BLaER1 (cell line): ENCODE measurements around the gene TINCR.

Source experiments
- H3K27ac ChIP-seq: shearing (Covaris generic); formaldehyde crosslinking; 2 replicates; pipeline ENCODE4 v1.8.1; 2022
- H3K27me3 ChIP-seq: shearing (Covaris generic); formaldehyde crosslinking; 2 replicates; pipeline ENCODE4 v1.8.1; 2022
- H3K36me3 ChIP-seq: shearing (Covaris generic); formaldehyde crosslinking; 2 replicates; pipeline ENCODE4 v1.8.1; 2022
- H3K4me1 ChIP-seq: shearing (Covaris generic); formaldehyde crosslinking; 2 replicates; pipeline ENCODE4 v1.8.1; 2022
- H3K4me2 ChIP-seq: shearing (Covaris generic); formaldehyde crosslinking; 2 replicates; pipeline ENCODE4 v1.8.1; 2022
- H3K4me3 ChIP-seq: shearing (Covaris generic); formaldehyde crosslinking; 2 replicates; pipeline ENCODE4 v1.8.1; 2022
- H3K9ac ChIP-seq: shearing (Covaris generic); formaldehyde crosslinking; 2 replicates; pipeline ENCODE4 v1.8.1; 2022
- H3K9me3 ChIP-seq: shearing (Covaris generic); formaldehyde crosslinking; 2 replicates; pipeline ENCODE4 v1.8.1; 2022
- H4K20me1 ChIP-seq: shearing (Covaris generic); formaldehyde crosslinking; 2 replicates; pipeline ENCODE4 v1.8.1; 2022
- Cebpa-rat ChIP-seq: shearing (Covaris generic); IDR thresholded peaks from 2 replicates; pipeline ENCODE4 v1.8.1; 2022

The TINCR gene

DNA sequence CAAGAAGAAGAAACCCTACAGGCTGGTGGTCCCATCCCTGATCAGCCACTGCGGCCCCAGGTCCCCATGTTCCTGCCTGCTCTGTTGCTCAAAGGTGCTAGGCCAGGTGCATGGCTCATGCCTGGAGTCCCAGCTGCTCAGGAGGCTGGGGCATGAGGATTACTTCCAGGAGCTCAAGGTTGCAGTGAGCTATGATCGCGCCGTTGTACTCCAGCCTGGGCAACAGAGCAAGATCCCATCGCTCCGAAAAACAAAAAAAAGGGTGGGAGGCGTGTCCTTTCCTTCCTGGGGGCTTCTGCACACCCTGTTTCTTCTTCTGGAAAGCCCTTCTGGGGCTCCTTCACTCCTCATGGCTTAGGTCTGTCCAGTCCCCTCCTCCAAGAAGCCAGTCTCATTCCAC is 11.9 kb upstream of the TINCR start:
- Histone ChIP-seq H3K9ac (no peak overlapping the region; the same call in 1 of the 2 replicates), H3K4me3 (no peak overlapping the region), H3K27ac (peak overlapping the region; percentile 74), H3K27me3 (no peaks in the 10 kb centered on the region), H4K20me1 (no peaks in the 10 kb centered on the region), H3K9me3 (no peaks in the 10 kb centered on the region), H3K4me2 (peak overlapping the region; percentile 91), H3K36me3 (peaks cover 11% of the 10 kb centered on the region; the same call in 1 of the 2 replicates), H3K4me1 (peaks cover 78% of the 10 kb centered on the region)
- no peak for TF ChIP-seq Cebpa-rat

DNA sequence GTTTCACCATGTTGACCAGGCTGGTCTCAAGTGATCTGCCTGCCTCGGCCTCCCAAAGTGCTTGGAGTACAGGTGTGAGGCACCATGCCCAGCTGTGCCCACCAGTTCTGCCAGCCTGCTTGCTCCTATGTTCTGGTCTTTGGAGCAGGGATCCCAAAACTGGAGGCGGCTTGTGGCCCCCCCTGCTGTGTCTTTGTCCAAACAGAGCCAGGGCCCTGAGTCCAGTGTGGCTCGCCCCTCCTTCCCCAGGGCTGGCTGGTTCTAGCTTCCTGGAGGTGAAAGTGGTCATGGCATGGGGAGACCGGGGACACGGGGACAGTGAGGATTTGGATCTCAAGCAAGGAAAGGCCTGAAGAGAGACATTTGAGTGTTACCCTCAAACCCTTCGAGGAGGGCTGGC is 11.5 kb upstream of the TINCR start:
- Histone ChIP-seq H3K9ac (no peak overlapping the region), H4K20me1 (no peaks in the 10 kb centered on the region)
- no peak for TF ChIP-seq Cebpa-rat

DNA sequence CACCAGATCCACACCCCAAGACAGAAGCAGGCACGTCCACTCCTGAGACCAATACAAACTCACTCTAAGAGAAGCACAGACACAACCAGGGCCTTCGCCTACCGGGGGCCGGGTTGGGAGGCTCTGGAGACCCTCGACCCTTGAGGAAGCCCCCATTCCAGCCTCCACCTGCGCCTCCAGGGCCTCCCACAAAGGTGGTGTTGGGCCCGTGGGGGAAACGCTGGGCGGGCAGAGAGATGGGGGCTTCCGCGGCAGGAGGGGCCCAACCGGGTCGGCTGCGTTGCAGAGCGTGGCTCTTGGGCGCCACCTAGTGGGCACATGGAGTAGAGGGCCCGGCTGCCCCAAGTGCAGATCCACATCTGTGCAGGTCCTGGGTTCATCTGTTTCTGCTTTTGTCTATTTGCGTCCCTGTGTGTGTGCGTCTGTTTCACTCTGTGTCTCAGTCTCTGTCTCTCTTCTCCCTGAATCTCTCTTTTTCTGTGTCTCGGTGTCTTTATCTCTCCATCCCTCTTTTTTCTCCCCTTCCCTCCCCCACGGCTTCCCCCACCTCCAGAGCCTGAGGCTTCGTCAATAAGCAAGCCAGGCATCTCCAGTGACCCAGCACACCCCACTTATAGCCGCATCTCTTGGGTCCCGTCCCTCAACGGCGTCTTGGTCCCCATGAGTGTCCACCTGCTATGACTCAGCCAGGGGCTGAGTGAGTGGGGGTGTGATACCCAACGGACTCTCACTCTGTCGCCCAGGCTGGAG is 10.5 kb upstream of the TINCR start:
- Histone ChIP-seq H3K27ac (peak overlapping the region; percentile 51; the same call in 1 of the 2 replicates), H3K4me3 (no peak overlapping the region), H3K27me3 (no peaks in the 10 kb centered on the region), H3K4me2 (peak overlapping the region; percentile 74), H4K20me1 (no peaks in the 10 kb centered on the region), H3K9ac (peak overlapping the region; percentile 54; the same call in 1 of the 2 replicates), H3K4me1 (peaks cover 68% of the 10 kb centered on the region), H3K36me3 (no peaks in the 10 kb centered on the region), H3K9me3 (no peaks in the 10 kb centered on the region)
- TF ChIP-seq Cebpa-rat: no peak

More for the DNA sequence above, 11.5 kb upstream of the TINCR start:
- Histone ChIP-seq H3K4me2 (peak overlapping the region; percentile 91), H3K27me3 (no peaks in the 10 kb centered on the region), H3K4me3 (no peak overlapping the region), H3K9me3 (no peaks in the 10 kb centered on the region), H3K36me3 (peaks cover 10% of the 10 kb centered on the region; the same call in 1 of the 2 replicates), H3K27ac (peak overlapping the region; percentile 74; the same call in 1 of the 2 replicates), H3K4me1 (peaks cover 78% of the 10 kb centered on the region)

DNA sequence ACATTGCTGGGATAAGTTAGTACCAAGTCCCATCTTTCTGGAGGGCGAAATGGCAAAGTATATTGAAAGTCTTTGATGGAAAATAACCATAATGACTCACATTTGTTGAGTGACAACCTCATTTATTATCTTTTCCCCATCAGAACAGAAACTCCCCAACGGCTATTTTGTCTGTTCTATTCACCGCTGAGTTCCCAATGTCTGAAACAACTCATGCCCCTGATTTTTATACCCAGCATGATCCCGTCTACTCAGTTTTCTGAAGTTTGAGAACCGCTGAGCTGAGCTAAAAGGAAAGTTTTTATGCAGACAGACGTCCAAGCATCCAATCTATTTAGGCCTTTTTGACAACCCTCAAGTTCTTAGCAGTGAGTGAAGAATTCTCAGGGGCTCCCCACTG is 7.8 kb upstream of the TINCR start:
- no peak overlapping the region for H3K9ac ChIP-seq
- H3K27ac ChIP-seq: no peak overlapping the region
- no peak for TF ChIP-seq Cebpa-rat
- no peak overlapping the region for H3K4me3 ChIP-seq
- no peak overlapping the region for H3K4me2 ChIP-seq
- H4K20me1 ChIP-seq: no peaks in the 10 kb centered on the region
- H3K36me3 ChIP-seq: no peaks in the 10 kb centered on the region
- H3K9me3 ChIP-seq: no peaks in the 10 kb centered on the region
- no peaks in the 10 kb centered on the region for H3K27me3 ChIP-seq
- H3K4me1 ChIP-seq: peaks cover 61% of the 10 kb centered on the region

DNA sequence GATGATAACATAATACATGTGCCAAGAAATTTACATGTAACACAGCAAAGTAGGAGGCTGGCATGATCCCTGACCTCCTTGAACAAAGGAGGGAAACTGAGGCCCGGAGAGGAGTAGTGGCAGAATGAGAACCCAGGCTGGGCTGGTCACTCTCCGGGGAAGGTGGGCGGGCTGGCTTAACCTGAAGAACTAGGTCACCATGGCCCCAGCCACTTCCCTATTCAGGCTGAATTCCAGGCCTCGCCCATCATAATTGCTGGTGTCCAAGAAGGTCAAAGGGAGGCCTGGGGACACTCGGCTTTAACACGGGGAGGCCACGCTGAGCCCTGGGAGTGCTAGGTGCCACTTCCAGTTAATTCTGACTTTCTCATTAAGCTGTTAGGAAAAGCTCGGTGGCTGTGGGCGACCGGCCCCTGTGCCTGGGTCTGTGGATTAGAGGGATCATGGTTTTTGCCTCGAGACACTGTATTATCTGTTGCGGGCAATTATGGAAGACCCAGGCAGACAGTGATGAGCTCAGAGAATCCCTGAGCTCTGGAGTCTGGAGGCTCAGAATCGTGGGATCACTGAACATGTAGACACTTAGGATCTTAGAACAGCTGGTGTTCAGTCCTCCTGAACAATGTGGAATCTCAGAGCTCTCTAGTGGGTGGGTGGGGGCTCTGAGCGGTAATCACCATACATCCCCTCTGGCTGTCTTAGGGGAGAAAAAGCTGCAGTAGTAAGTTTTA is 5.0 kb upstream of the TINCR start:
- Histone ChIP-seq H4K20me1 (no peaks in the 10 kb centered on the region), H3K9ac (0 out of 2 replicates have a peak overlapping the region, but pooled peaks have one; percentile 48), H3K4me3 (no peak overlapping the region), H3K4me1 (peaks cover 32% of the 10 kb centered on the region), H3K9me3 (no peaks in the 10 kb centered on the region), H3K27ac (peak overlapping the region; percentile 40), H3K36me3 (no peaks in the 10 kb centered on the region), H3K4me2 (peak overlapping the region; percentile 63), H3K27me3 (no peaks in the 10 kb centered on the region)
- no peak for TF ChIP-seq Cebpa-rat

DNA sequence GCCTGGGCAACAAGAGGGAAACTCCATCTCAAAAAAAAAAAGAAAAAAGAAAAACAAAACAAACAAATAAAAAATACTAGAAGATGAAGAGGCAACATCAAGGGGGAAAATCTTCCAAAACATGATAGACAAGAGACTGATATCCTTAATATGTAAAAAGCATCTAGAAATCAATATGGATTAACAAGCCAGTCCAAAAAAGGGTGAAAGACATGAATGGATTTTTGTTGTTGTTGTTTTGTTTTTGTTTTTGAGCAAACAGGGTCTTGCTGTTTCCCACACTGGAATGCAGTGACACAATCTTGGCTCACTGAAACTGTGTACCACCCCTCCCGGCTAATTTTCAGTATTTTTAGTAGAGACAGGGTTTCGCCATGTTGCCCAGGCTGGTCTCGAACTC is 4.0 kb upstream of the TINCR start:
- Histone ChIP-seq H3K9me3 (no peaks in the 10 kb centered on the region), H3K27ac (peak overlapping the region; percentile 40; the same call in 1 of the 2 replicates), H3K9ac (0 out of 2 replicates have a peak overlapping the region, but pooled peaks have one; percentile 48), H3K36me3 (no peaks in the 10 kb centered on the region), H3K4me1 (peaks cover 29% of the 10 kb centered on the region), H3K27me3 (no peaks in the 10 kb centered on the region), H3K4me2 (peak overlapping the region; percentile 63), H4K20me1 (no peaks in the 10 kb centered on the region), H3K4me3 (no peak overlapping the region)
- TF ChIP-seq Cebpa-rat: no peak

DNA sequence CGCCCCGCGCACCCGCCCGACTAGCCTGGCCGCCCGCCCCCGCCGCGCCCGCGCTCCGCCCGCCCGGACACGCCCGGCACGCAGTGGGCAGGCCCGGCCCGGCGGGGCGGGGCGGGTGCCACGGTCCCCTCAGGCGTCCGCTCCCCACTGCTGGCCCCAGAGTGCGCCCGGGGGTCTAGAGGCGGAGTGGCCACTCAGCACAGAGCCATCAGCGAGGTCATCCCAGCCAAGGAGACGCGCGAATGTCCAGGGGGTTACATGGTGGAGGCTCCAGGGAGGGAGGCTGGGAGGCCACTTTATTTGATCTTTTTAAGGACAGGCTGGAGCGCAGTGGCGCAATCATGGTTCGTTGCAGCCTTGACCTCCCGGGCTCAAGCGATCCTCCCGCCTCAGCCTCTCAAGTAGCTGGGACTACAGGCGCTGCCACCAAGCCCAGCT is 236 bp upstream of the TINCR start:
- no peak for TF ChIP-seq Cebpa-rat
- Histone ChIP-seq H3K27me3 (no peaks in the 10 kb centered on the region), H3K36me3 (no peaks in the 10 kb centered on the region), H3K4me3 (no peak overlapping the region), H3K4me2 (no peak overlapping the region), H3K4me1 (peaks cover 25% of the 10 kb centered on the region), H3K9me3 (no peaks in the 10 kb centered on the region), H3K27ac (no peak overlapping the region), H3K9ac (no peak overlapping the region), H4K20me1 (no peaks in the 10 kb centered on the region)

DNA sequence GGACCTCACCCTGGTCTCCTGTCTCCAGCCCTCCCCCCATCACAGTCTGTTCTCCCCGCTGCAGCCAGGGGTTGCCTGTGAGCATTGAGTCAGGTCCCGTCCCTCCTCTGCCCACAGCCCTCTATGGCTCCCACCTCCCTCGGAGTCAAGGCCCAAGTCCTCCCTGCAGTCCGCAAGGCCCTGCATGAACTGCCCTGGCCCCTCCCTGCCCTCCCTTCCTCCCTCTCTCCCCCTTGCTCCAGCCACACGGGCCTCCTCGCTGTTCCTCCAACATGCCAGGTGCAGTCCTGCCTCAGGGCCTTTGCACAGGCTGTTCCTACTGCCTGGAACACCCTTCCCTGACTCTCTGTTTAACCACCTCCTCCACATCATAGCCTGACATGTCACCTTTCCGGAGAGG is 2.8 kb downstream of the TINCR start:
- H3K27me3 ChIP-seq: no peaks in the 10 kb centered on the region
- H3K4me3 ChIP-seq: no peak overlapping the region
- H3K27ac ChIP-seq: no peak overlapping the region
- peaks cover 9% of the 10 kb centered on the region for H3K9me3 ChIP-seq
- no peaks in the 10 kb centered on the region for H4K20me1 ChIP-seq
- peaks cover 8% of the 10 kb centered on the region; the same call in 1 of the 2 replicates for H3K36me3 ChIP-seq
- no peak for TF ChIP-seq Cebpa-rat
- H3K4me2 ChIP-seq: no peak overlapping the region
- no peak overlapping the region for H3K9ac ChIP-seq
- peaks cover 8% of the 10 kb centered on the region; the same call in 1 of the 2 replicates for H3K4me1 ChIP-seq

DNA sequence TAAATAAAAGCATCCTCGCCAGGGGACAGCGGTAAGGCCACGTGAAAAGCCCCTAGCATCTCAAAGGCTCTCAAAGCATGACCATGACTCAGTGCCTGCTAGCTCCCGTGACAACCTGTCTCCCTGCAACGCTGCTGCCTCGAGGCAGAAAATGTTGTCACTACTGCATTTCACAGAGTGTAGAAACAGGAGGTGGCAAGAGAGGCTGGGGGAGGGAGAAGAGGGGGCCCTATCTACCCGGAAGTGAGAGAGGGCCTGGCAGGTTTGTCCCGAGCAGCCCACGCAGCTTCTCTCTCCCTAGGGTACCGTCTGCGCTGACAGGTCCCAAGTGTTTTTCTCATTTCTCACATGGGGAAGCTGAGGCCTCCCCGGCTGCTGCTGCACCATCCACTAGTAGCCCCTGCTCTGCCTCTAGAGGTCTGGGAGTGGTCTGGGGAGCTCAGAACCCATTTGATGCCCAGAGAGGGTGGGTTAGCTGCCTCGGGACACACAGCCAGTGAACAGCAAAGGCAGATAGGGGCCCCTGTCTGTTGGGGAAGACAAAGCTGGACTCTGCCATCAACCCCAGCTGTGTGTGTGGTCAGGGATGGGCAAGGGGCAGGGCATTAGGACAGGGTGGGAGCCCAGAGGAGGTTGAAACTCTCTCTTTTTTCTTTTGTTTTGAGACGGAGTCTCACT is 3.7 kb downstream of the TINCR start:
- no peak overlapping the region for H3K4me3 ChIP-seq
- no peaks in the 10 kb centered on the region for H3K27me3 ChIP-seq
- no peak for TF ChIP-seq Cebpa-rat
- peaks cover 8% of the 10 kb centered on the region; the same call in 1 of the 2 replicates for H3K36me3 ChIP-seq
- peaks cover 11% of the 10 kb centered on the region; the same call in 1 of the 2 replicates for H3K4me1 ChIP-seq
- peaks cover 9% of the 10 kb centered on the region for H3K9me3 ChIP-seq
- H3K27ac ChIP-seq: no peak overlapping the region
- no peaks in the 10 kb centered on the region for H4K20me1 ChIP-seq
- H3K4me2 ChIP-seq: peak overlapping the region; percentile 14; the same call in 1 of the 2 replicates
- no peak overlapping the region for H3K9ac ChIP-seq
